ENCODE measurements around the gene SPAG17. TPM values are rescaled to one million over a fixed set of nuclear protein-coding genes. Genes with fewer than 3 reads are reported as not detected.

Gene SPAG17
- total RNA-seq, 1 donor from 2014 or later = 1.9 TPM

DNA sequence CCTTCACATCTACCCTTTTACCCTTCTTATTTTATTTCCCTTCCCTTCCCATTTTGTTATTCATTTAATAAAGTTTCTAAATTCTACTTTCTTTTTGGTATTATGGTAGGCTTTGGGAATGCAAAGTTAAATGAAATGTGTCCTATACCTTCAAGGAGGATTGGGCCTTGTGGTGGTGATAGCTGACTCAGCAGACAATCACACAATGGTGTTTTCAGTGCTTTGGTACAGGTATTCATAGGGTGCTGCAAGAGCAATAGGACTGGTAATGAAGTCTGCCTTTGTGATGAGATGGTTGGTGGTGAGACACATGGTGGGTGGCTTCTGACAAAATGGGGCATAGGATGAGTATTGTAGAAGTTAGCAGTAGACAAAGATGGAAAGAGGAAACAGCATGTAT lies 21.9 kb upstream of the SPAG17 start:
- H3K79me2 ChIP-seq (ENCODE audit: insufficient read depth, low read length) = no peaks in the 10 kb centered on the region
- H3K27ac ChIP-seq (ENCODE audit: low read depth, low read length) = no peak overlapping the region
- no peaks in the 10 kb centered on the region for H3K4me1 Mint-ChIP-seq (ENCODE audit: low read depth, unreplicated experiment)
- H3K9me3 Mint-ChIP-seq (ENCODE audit: unreplicated experiment) = peaks cover 2% of the 10 kb centered on the region
- no peaks in the 10 kb centered on the region for H3K4me1 ChIP-seq (ENCODE audit: insufficient read depth, low read length)
- no peak for FAIRE-seq
- no peaks in the 10 kb centered on the region for H3K36me3 Mint-ChIP-seq (ENCODE audit: low read depth, unreplicated experiment)
- no peak for DNase-seq (ENCODE audit: low read depth)
- H3K27ac Mint-ChIP-seq (ENCODE audit: unreplicated experiment) = no peak overlapping the region
- H3K9me3 ChIP-seq (ENCODE audit: insufficient read depth, low read depth, low read length) = no peaks in the 10 kb centered on the region
- no peaks in the 10 kb centered on the region for H3K27me3 ChIP-seq (ENCODE audit: insufficient read depth, low read length)
- no peak overlapping the region for H3K4me3 ChIP-seq (ENCODE audit: insufficient read depth, low read depth, low read length)
- H3K4me3 Mint-ChIP-seq (ENCODE audit: unreplicated experiment) = no peak overlapping the region
- no peak overlapping the region for H2AFZ ChIP-seq (ENCODE audit: low read depth, low read length)
- H4K20me1 ChIP-seq (ENCODE audit: insufficient read depth, low read length) = no peaks in the 10 kb centered on the region
- H3K36me3 ChIP-seq (ENCODE audit: insufficient read depth, low read length) = no peaks in the 10 kb centered on the region
- no peaks in the 10 kb centered on the region for H3K27me3 Mint-ChIP-seq (ENCODE audit: low read depth, unreplicated experiment)
- TF ChIP-seq, protein P1, sequence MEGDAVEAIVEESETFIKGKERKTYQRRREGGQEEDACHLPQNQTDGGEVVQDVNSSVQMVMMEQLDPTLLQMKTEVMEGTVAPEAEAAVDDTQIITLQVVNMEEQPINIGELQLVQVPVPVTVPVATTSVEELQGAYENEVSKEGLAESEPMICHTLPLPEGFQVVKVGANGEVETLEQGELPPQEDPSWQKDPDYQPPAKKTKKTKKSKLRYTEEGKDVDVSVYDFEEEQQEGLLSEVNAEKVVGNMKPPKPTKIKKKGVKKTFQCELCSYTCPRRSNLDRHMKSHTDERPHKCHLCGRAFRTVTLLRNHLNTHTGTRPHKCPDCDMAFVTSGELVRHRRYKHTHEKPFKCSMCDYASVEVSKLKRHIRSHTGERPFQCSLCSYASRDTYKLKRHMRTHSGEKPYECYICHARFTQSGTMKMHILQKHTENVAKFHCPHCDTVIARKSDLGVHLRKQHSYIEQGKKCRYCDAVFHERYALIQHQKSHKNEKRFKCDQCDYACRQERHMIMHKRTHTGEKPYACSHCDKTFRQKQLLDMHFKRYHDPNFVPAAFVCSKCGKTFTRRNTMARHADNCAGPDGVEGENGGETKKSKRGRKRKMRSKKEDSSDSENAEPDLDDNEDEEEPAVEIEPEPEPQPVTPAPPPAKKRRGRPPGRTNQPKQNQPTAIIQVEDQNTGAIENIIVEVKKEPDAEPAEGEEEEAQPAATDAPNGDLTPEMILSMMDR (IDR thresholded peaks at IDR 0.05; ENCODE audit: insufficient read depth, low read depth, low read length) = no peak
- no peak for TF ChIP-seq EZH2 (IDR thresholded peaks at IDR 0.05; ENCODE audit: insufficient read depth, low read length)
- no peak overlapping the region for H3K4me2 ChIP-seq (ENCODE audit: low read length)
- H3K9ac ChIP-seq (ENCODE audit: low read length) = no peak overlapping the region

DNA sequence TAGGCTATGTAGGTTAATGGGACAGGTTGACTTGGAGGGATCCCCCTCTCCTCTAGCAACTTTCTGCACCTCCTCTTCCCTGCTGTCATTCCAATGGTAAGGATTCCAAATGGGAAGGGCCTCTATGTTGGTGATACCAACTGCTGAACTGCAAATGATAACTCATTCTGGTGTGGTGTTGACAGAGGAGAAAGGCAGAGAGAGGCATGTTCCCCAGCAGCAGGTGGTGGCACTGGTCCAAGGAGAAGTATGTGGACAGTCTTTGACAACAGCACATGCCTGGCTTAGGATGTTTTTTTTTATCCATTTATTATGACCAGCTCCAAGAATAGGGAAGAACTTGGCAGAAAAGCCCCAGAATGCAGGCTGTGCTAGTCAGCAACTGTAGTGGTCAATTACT lies 19.6 kb upstream of the SPAG17 start:
- H3K9ac ChIP-seq (ENCODE audit: low read length) = no peak overlapping the region
- H3K4me3 ChIP-seq (ENCODE audit: insufficient read depth, low read depth, low read length) = no peak overlapping the region
- H3K36me3 ChIP-seq (ENCODE audit: insufficient read depth, low read length) = no peaks in the 10 kb centered on the region
- H3K27ac ChIP-seq (ENCODE audit: low read depth, low read length) = no peak overlapping the region
- H3K4me1 Mint-ChIP-seq (ENCODE audit: low read depth, unreplicated experiment) = no peaks in the 10 kb centered on the region
- H3K36me3 Mint-ChIP-seq (ENCODE audit: low read depth, unreplicated experiment) = no peaks in the 10 kb centered on the region
- H3K27me3 ChIP-seq (ENCODE audit: insufficient read depth, low read length) = no peaks in the 10 kb centered on the region
- H3K79me2 ChIP-seq (ENCODE audit: insufficient read depth, low read length) = no peaks in the 10 kb centered on the region
- H3K9me3 Mint-ChIP-seq (ENCODE audit: unreplicated experiment) = peaks cover 2% of the 10 kb centered on the region
- H3K4me3 Mint-ChIP-seq (ENCODE audit: unreplicated experiment) = no peak overlapping the region
- no peak for DNase-seq (ENCODE audit: low read depth)
- no peak overlapping the region for H2AFZ ChIP-seq (ENCODE audit: low read depth, low read length)
- H3K4me2 ChIP-seq (ENCODE audit: low read length) = no peak overlapping the region
- H3K4me1 ChIP-seq (ENCODE audit: insufficient read depth, low read length) = no peaks in the 10 kb centered on the region
- H3K27ac Mint-ChIP-seq (ENCODE audit: unreplicated experiment) = no peak overlapping the region
- TF ChIP-seq EZH2 (IDR thresholded peaks at IDR 0.05; ENCODE audit: insufficient read depth, low read length) = no peak
- TF ChIP-seq, protein P1 (IDR thresholded peaks at IDR 0.05; ENCODE audit: insufficient read depth, low read depth, low read length) = no peak
- FAIRE-seq = no peak
- H4K20me1 ChIP-seq (ENCODE audit: insufficient read depth, low read length) = no peaks in the 10 kb centered on the region
- no peaks in the 10 kb centered on the region for H3K9me3 ChIP-seq (ENCODE audit: insufficient read depth, low read depth, low read length)
- H3K27me3 Mint-ChIP-seq (ENCODE audit: low read depth, unreplicated experiment) = no peaks in the 10 kb centered on the region

DNA sequence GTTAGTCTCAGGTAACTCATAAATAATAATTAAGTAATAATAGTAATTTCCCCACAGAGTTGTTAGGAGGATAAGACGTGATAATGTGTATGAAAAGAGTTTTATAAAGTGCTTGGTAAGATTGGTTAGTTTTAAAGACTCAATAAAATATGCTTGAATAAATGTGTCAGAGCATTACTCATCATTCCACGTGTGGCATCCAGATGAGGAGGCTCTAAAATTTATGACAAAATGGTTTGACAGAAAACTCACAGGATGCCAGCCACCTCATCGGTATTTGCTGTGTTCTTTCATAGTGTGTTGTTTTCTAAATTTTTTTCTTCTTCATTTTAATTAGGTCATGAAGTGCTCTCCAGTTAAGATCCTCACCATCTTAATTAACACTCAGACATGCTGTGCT lies 19.1 kb upstream of the SPAG17 start:
- no peaks in the 10 kb centered on the region for H3K36me3 Mint-ChIP-seq (ENCODE audit: low read depth, unreplicated experiment)
- DNase-seq (ENCODE audit: low read depth) (no peak), FAIRE-seq (no peak)
- Histone ChIP-seq H4K20me1 (ENCODE audit: insufficient read depth, low read length) (no peaks in the 10 kb centered on the region), H2AFZ (ENCODE audit: low read depth, low read length) (no peak overlapping the region), H3K4me2 (ENCODE audit: low read length) (no peak overlapping the region), H3K4me3 (ENCODE audit: insufficient read depth, low read depth, low read length) (no peak overlapping the region), H3K79me2 (ENCODE audit: insufficient read depth, low read length) (no peaks in the 10 kb centered on the region), H3K36me3 (ENCODE audit: insufficient read depth, low read length) (no peaks in the 10 kb centered on the region), H3K27ac (ENCODE audit: low read depth, low read length) (no peak overlapping the region), H3K9ac (ENCODE audit: low read length) (no peak overlapping the region), H3K4me1 (ENCODE audit: insufficient read depth, low read length) (no peaks in the 10 kb centered on the region), H3K9me3 (ENCODE audit: insufficient read depth, low read depth, low read length) (no peaks in the 10 kb centered on the region), H3K27me3 (ENCODE audit: insufficient read depth, low read length) (no peaks in the 10 kb centered on the region)
- no peaks in the 10 kb centered on the region for H3K4me1 Mint-ChIP-seq (ENCODE audit: low read depth, unreplicated experiment)
- H3K9me3 Mint-ChIP-seq (ENCODE audit: unreplicated experiment) = peaks cover 2% of the 10 kb centered on the region
- no peak overlapping the region for H3K27ac Mint-ChIP-seq (ENCODE audit: unreplicated experiment)
- no peak overlapping the region for H3K4me3 Mint-ChIP-seq (ENCODE audit: unreplicated experiment)
- TF ChIP-seq, protein P1 (IDR thresholded peaks at IDR 0.05; ENCODE audit: insufficient read depth, low read depth, low read length) = no peak
- no peak for TF ChIP-seq EZH2 (IDR thresholded peaks at IDR 0.05; ENCODE audit: insufficient read depth, low read length)
- H3K27me3 Mint-ChIP-seq (ENCODE audit: low read depth, unreplicated experiment) = no peaks in the 10 kb centered on the region

Data from astrocyte (in vitro differentiated cells and primary cell).